ENCODE results near the gene ZNF385D.
"Not testable (repeated sequence)": the region's sequence is repeated elsewhere in the genome, so short reads cannot be mapped to it uniquely, and the experiment has no call there.

The ZNF385D gene

DNA sequence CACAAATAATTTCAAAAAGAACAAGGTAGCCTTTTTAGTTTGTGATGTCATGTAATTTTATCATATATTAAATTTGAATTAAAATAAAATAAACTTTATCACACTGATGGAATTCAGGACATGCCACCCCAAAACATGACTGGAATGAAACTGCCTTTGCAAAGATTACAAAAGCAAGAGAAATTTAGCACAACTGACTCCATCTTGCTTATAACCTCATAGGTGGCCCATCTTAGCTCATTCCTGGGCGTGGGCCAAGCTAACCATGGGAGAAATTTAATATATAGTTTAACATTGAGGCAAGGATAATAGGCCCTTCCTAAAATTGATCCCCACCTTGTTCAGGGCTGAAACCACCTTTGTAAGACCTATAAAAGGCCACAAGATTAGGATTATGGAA is 235.6 kb downstream of the ZNF385D start:
- no peak for DNase-seq (ENCODE audit: low read depth, low spot score)
- TF ChIP-seq, protein P1, sequence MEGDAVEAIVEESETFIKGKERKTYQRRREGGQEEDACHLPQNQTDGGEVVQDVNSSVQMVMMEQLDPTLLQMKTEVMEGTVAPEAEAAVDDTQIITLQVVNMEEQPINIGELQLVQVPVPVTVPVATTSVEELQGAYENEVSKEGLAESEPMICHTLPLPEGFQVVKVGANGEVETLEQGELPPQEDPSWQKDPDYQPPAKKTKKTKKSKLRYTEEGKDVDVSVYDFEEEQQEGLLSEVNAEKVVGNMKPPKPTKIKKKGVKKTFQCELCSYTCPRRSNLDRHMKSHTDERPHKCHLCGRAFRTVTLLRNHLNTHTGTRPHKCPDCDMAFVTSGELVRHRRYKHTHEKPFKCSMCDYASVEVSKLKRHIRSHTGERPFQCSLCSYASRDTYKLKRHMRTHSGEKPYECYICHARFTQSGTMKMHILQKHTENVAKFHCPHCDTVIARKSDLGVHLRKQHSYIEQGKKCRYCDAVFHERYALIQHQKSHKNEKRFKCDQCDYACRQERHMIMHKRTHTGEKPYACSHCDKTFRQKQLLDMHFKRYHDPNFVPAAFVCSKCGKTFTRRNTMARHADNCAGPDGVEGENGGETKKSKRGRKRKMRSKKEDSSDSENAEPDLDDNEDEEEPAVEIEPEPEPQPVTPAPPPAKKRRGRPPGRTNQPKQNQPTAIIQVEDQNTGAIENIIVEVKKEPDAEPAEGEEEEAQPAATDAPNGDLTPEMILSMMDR (IDR thresholded peaks at IDR 0.05; ENCODE audit: low read depth, low read length) = no peak
- no peak overlapping the region for H3K4me3 ChIP-seq (ENCODE audit: low read depth, low read length)
- in situ Hi-C loops (cut with HindIII; ENCODE audit: low sequenced_read_pairs) = no loop called here

DNA sequence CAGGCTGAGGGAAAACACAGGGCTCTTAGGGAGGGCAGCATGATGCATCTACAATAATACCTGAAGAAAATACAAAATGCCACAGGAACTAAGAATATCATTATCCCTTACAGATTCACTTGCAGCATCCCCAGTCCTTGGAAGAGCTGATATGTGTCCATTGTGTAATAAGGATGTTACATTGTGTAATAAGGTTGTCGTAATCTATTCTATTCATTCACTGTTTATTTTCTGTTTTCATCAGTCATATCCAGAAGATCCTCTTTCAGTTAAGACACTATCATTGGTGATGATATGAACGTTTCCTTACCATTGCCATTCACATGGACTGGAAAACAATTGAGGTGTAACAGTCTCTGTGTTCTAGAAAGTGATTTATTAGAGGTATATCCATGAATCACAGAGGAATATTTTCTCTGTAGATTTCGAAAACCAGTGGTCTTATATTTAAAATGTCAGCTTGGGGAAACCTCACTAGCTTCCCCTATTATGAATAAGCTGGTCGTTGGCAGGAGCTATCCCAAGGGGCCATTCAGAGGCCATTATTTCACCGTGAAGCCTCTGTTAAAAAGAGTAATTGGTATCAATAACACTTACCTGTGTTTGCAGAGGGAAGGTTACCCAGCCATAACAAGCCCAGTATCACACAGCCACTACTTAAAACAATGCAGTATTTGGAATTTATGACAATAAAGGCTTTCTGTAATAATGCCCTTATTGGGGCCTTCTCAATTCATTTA is 241.1 kb downstream of the ZNF385D start:
- TF ChIP-seq, protein P1 (IDR thresholded peaks at IDR 0.05; ENCODE audit: low read depth, low read length) = no peak
- no peak for DNase-seq (ENCODE audit: low read depth, low spot score)
- no peak overlapping the region for H3K4me3 ChIP-seq (ENCODE audit: low read depth, low read length)
- in situ Hi-C loops (cut with HindIII; ENCODE audit: low sequenced_read_pairs) = no loop called here

DNA sequence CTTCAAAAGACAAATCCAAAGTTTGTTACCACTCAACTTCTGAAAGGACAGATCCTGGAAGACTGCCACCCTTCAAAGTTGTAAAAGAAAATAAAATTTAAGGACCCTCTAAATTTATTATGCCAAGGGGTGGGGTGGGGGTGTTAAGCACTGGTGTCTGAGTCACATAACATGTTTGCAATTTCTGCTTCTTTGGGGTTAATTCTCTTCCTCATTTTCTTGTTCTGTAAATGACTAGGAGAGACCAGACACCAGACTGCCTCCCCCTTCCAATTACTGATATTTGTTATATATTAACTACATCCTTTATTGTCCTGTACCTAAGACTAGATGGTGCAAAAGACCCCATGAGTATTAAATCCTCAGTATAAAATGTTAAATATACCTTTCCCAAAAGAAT is 242.8 kb downstream of the ZNF385D start:
- no peak for DNase-seq (ENCODE audit: low read depth, low spot score)
- TF ChIP-seq, protein P1 (IDR thresholded peaks at IDR 0.05; ENCODE audit: low read depth, low read length) = no peak
- no peak overlapping the region for H3K4me3 ChIP-seq (ENCODE audit: low read depth, low read length)
- in situ Hi-C loops (cut with HindIII; ENCODE audit: low sequenced_read_pairs) = no loop called here

DNA sequence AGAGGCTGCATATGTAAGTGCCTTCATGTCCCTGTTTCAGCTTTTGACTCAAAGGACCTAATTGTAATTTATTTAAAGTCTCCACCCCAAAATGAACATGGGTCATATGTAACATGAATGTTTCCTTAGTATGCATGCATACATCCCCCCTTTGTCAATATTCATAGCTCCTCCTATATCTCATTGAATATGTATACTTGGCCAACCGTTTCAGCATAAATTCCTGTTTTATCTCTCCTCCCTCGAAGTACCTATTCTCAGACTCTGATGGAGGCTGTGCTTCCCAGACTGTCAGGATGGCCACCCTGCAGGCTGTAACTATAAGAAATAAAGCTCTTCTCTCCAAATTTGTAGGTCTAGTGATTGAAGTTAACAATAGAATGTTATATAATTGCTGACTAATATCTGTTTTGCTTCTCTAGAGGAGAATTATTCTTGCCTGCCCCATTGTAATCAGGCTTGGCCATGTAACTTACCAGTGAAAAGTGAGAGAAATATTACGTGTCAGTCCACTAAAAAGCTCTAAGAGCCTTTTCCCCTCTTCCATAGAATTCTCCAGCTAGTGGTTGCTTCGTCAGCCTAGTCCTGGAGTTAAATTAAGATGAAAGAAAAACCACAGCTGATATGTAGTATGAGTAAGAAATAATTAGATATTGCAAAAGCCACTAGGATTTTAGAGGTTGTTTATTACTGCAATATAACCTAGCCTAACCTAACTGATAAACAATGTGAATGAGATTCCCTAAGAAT is 245.1 kb downstream of the ZNF385D start:
- TF ChIP-seq, protein P1 (IDR thresholded peaks at IDR 0.05; ENCODE audit: low read depth, low read length) = no peak
- H3K4me3 ChIP-seq (ENCODE audit: low read depth, low read length) = no peak overlapping the region
- in situ Hi-C loops (cut with HindIII; ENCODE audit: low sequenced_read_pairs) = no loop called here
- DNase-seq (ENCODE audit: low read depth, low spot score) = peak; percentile 49

DNA sequence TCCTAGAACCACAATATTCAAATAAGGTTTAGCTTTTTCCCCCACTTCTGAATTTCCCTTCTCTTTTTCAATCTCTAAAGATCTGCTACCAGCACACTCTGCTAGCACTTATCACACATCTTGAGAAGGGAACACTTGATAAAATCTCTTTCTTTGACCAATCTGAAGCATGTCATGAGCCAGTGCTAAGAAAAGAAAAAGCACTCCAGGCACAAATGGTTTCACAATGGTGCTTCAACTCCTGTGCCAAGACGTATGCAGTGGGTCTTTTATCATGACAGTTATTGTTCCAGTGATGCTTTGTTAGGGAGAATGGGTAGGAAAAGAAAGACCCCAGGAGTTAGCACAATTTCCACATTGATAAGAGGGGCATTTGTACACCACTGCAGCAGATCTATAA is 248.4 kb downstream of the ZNF385D start:
- TF ChIP-seq, protein P1 (IDR thresholded peaks at IDR 0.05; ENCODE audit: low read depth, low read length) = no peak
- in situ Hi-C loops (cut with HindIII; ENCODE audit: low sequenced_read_pairs) = no loop called here
- DNase-seq (ENCODE audit: low read depth, low spot score) = no peak
- H3K4me3 ChIP-seq (ENCODE audit: low read depth, low read length) = no peak overlapping the region

DNA sequence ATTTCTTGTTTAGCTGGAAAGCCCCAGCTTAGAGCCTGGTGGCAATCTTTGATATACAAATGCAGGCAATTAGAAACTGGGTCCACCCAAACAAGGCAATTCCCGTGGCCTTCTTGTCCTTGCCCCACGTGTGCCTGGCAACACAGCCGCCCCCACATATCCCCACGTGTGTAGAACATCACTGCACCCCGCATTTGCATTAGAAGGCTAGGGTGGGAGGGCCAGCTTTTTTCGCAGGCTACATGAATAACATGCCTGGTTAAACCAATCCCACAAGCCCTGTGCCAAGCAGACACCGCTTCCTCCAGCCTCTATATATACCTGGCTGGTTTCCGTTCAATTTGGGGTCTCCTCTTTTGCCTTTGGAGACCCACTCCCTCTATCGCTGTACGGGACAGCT is 250.2 kb downstream of the ZNF385D start:
- in situ Hi-C loops (cut with HindIII; ENCODE audit: low sequenced_read_pairs) = no loop called here
- TF ChIP-seq, protein P1 (IDR thresholded peaks at IDR 0.05; ENCODE audit: low read depth, low read length) = no peak
- DNase-seq (ENCODE audit: low read depth, low spot score) = no peak
- H3K4me3 ChIP-seq (ENCODE audit: low read depth, low read length) = no peak overlapping the region

DNA sequence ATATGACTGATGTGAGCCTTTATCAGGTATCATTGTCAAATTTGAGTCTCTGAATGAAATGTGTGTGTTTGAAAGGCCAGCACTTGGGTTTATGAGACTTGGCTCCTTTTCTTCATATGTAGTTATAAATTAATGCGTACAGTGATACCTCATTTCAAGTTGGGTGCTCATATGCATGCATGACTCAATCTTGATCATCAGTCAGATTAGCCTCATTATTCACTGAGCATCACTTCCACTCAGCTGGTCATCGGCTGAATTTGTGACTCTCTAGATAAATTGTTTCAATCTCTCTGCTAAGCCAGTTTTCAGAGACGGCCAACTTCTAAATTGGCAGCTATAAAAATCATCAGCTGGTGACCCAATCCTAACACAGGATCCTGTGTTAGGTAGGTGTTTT is 260.3 kb downstream of the ZNF385D start:
- in situ Hi-C loops (cut with HindIII; ENCODE audit: low sequenced_read_pairs); H3K4me3 ChIP-seq (ENCODE audit: low read depth, low read length); DNase-seq (ENCODE audit: low read depth, low spot score): not testable (repeated sequence)
